NT2/D1 (cell line): Measurements from ENCODE around the gene PLBD1.

ENCODE experiments used
- SUZ12 ChIP-seq: IDR thresholded peaks from 2 replicates; pipeline ENCODE4 v1.6.1; 2011; ENCODE audit not compliant: insufficient read length, insufficient read depth; ENCODE audit errors: extremely low read depth
- ZNF274 ChIP-seq: IDR thresholded peaks from 2 replicates; pipeline ENCODE4 v1.6.1; 2011; ENCODE audit warnings: mild to moderate bottlenecking, low read depth, low read length

GRCh38 chr12:14573118-14573517 is 5.4 kb upstream of the PLBD1 start:
- TF ChIP-seq ZNF274 (no peak), SUZ12 (no peak)
